Daoy (cell line): ENCODE data around the gene PADI4. TPM values are rescaled to one million over a fixed set of nuclear protein-coding genes. Genes with fewer than 3 reads are reported as not detected.
"Not testable (repeated sequence)": the region's sequence is repeated elsewhere in the genome, so short reads cannot be mapped to it uniquely, and the experiment has no call there.

Experiments
- DNase-seq: peaks from one replicate; pipeline ENCODE4 v3.0.0-alpha.2; 2015; ENCODE audit warnings: low read depth
- total RNA-seq: library from RNA; depleted of rRNA; stranded (reverse); fragments of >200 nt; shearing (Covaris generic); gene quantifications from 2 replicates; pipeline ENCODE4 v1.2.3, GENCODE V29; 2014

PADI4 gene
- total RNA-seq, 1 experiment from 2014 or later, result not detected

GRCh38 chr1:17313530-17314309 lies 5.7 kb downstream of the PADI4 start:
- DNase-seq, result no peak

GRCh38 chr1:17314491-17314971 lies 6.5 kb downstream of the PADI4 start:
- DNase-seq, result no peak

- DNase-seq, result no peak
Observed at GRCh38 chr1:17315542-17316130, 7.6 kb downstream of the PADI4 start.

- DNase-seq, result no peak
Observed at GRCh38 chr1:17316704-17317103, 8.7 kb downstream of the PADI4 start.

GRCh38 chr1:17318262-17318661 lies 10.3 kb downstream of the PADI4 start:
- no peak for DNase-seq

- no peak for DNase-seq
Observed at GRCh38 chr1:17319561-17320350, 11.8 kb downstream of the PADI4 start.

- DNase-seq, result not testable (repeated sequence)
Observed at GRCh38 chr1:17321857-17322390, 13.9 kb downstream of the PADI4 start.

- DNase-seq, result no peak
Observed at GRCh38 chr1:17328855-17329254, 20.9 kb downstream of the PADI4 start.

GRCh38 chr1:17329610-17330009 lies 21.6 kb downstream of the PADI4 start:
- no peak for DNase-seq

- DNase-seq, result no peak
Observed at GRCh38 chr1:17330856-17331255, 22.9 kb downstream of the PADI4 start.

- no peak for DNase-seq
Observed at GRCh38 chr1:17333081-17333480, 25.1 kb downstream of the PADI4 start.

- DNase-seq, result peak; percentile 71
Observed at GRCh38 chr1:17335821-17336710, 28.1 kb downstream of the PADI4 start.

- no peak for DNase-seq
Observed at GRCh38 chr1:17338706-17339493, 30.9 kb downstream of the PADI4 start.

- no peak for DNase-seq
Observed at GRCh38 chr1:17339521-17339920, 31.5 kb downstream of the PADI4 start.

- DNase-seq, result peak; percentile 61
Observed at GRCh38 chr1:17340358-17340757, 32.4 kb downstream of the PADI4 start.

GRCh38 chr1:17342014-17342441 lies 34.0 kb downstream of the PADI4 start:
- DNase-seq, result no peak

- not testable (repeated sequence) for DNase-seq
Observed at GRCh38 chr1:17345506-17345905, 37.5 kb downstream of the PADI4 start.

- no peak for DNase-seq
Observed at GRCh38 chr1:17346046-17346789, 38.2 kb downstream of the PADI4 start.

GRCh38 chr1:17347769-17348592 lies 40.0 kb downstream of the PADI4 start:
- DNase-seq, result peak; percentile 74
